NCI-H2171 (cell line): ENCODE data around the gene SLC25A48.

Source experiments
- DNase-seq: peaks from one replicate; lab custom pipeline; 2025; lab: John Stamatoyannopoulos, UW

The SLC25A48 gene

GRCh38 chr5:135921388-135921787 lies 86.9 kb downstream of the SLC25A48 start:
- no peak for DNase-seq

GRCh38 chr5:135930029-135930948 lies 95.8 kb downstream of the SLC25A48 start:
- DNase-seq: peak; percentile 51

- no peak for DNase-seq
These were observed 96.5 kb downstream of the SLC25A48 start for GRCh38 chr5:135930949-135931295.

GRCh38 chr5:135934939-135935338 lies 100.5 kb downstream of the SLC25A48 start:
- DNase-seq: no peak

GRCh38 chr5:135937245-135937911 lies 102.9 kb downstream of the SLC25A48 start:
- no peak for DNase-seq
